H9 (cell line): ENCODE data around the gene LENG9. TPM values are rescaled to one million over a fixed set of nuclear protein-coding genes. Genes with fewer than 3 reads are reported as not detected.

Experiments used
- DNase-seq: peaks from one replicate; pipeline ENCODE4 v3.0.0-alpha.2; 2017
- H2AFZ ChIP-seq: one replicate; pipeline ENCODE4 v1.6.1; 2013; ENCODE audit warnings: mild to moderate bottlenecking, low read length, control low read depth, moderate library complexity
- H2AK5ac ChIP-seq: 2 replicates; pipeline ENCODE4 v1.6.1; 2013; ENCODE audit warnings: low read length, control low read depth, mixed read lengths; ENCODE audit not compliant: insufficient read length
- H2BK120ac ChIP-seq: one replicate; pipeline ENCODE4 v1.6.1; 2013; ENCODE audit warnings: low read depth, mild to moderate bottlenecking, low read length, control low read depth, inconsistent platforms; ENCODE audit not compliant: poor library complexity, severe bottlenecking
- H2BK12ac ChIP-seq: 2 replicates; pipeline ENCODE4 v1.6.1; 2013; ENCODE audit warnings: low read length, control low read depth, mixed read lengths, low read depth; ENCODE audit not compliant: insufficient read length
- H2BK15ac ChIP-seq: 2 replicates; pipeline ENCODE4 v1.6.1; 2013; ENCODE audit warnings: low read depth, low read length, control low read depth
- H2BK20ac ChIP-seq: one replicate; pipeline ENCODE4 v1.6.1; 2013; ENCODE audit warnings: low read depth, mild to moderate bottlenecking, low read length, control low read depth, inconsistent platforms; ENCODE audit not compliant: poor library complexity, severe bottlenecking
- H2BK5ac ChIP-seq: 2 replicates; pipeline ENCODE4 v1.6.1; 2013; ENCODE audit warnings: low read length, control low read depth, mixed read lengths; ENCODE audit not compliant: insufficient read length
- H3K14ac ChIP-seq: 2 replicates; pipeline ENCODE4 v1.6.1; 2013; ENCODE audit warnings: low read length, control low read depth; ENCODE audit not compliant: insufficient read depth
- H3K18ac ChIP-seq: 2 replicates; pipeline ENCODE4 v1.6.1; 2013; ENCODE audit warnings: low read depth, mild to moderate bottlenecking, mixed read lengths, low read length, control low read depth; ENCODE audit not compliant: insufficient read length
- H3K23ac ChIP-seq: 2 replicates; pipeline ENCODE4 v1.6.1; 2013; ENCODE audit warnings: low read length, control low read depth, mixed read lengths, low read depth; ENCODE audit not compliant: insufficient read length
- H3K23me2 ChIP-seq: 2 replicates; pipeline ENCODE4 v1.6.1; 2013; ENCODE audit warnings: low read depth, mild to moderate bottlenecking, mixed read lengths, low read length, control low read depth; ENCODE audit not compliant: insufficient read length, poor library complexity, severe bottlenecking
- H3K27ac ChIP-seq: 2 replicates; pipeline ENCODE4 v1.5.1; 2013; ENCODE audit warnings: low read length, control low read depth, mixed read lengths, low read depth; ENCODE audit not compliant: insufficient read length
- H3K27me3 ChIP-seq: 2 replicates; pipeline ENCODE4 v1.6.1; 2013; ENCODE audit warnings: low read length, control low read depth, inconsistent platforms; ENCODE audit not compliant: insufficient read depth
- H3K4ac ChIP-seq: 2 replicates; pipeline ENCODE4 v1.6.1; 2013; ENCODE audit warnings: low read depth, mild to moderate bottlenecking, control low read depth, inconsistent platforms, low read length, moderate library complexity
- H3K4me1 ChIP-seq: 2 replicates; pipeline ENCODE4 v1.6.1; 2013; ENCODE audit warnings: low read length, control low read depth, inconsistent platforms; ENCODE audit not compliant: insufficient read depth
- H3K4me2 ChIP-seq: 2 replicates; pipeline ENCODE4 v1.6.1; 2013; ENCODE audit warnings: low read length, control low read depth, mixed read lengths; ENCODE audit not compliant: insufficient read length, insufficient read depth
- H3K56ac ChIP-seq: 2 replicates; pipeline ENCODE4 v1.6.1; 2013; ENCODE audit warnings: low read depth, mild to moderate bottlenecking, mixed read lengths, low read length, control low read depth; ENCODE audit not compliant: insufficient read length
- H3K79me1 ChIP-seq: 2 replicates; pipeline ENCODE4 v1.6.1; 2013; ENCODE audit warnings: low read depth, mild to moderate bottlenecking, moderate library complexity, low read length, control low read depth, inconsistent platforms; ENCODE audit not compliant: insufficient read depth, poor library complexity, severe bottlenecking
- H3K79me2 ChIP-seq: 2 replicates; pipeline ENCODE4 v1.6.1; 2013; ENCODE audit warnings: low read length, control low read depth, inconsistent platforms; ENCODE audit not compliant: insufficient read depth
- H3K9ac ChIP-seq: 2 replicates; pipeline ENCODE4 v1.6.1; 2013; ENCODE audit warnings: low read length, control low read depth, mixed read lengths; ENCODE audit not compliant: insufficient read length; ENCODE audit errors: extremely low read depth
- H3K9me3 ChIP-seq: one replicate; pipeline ENCODE4 v1.6.1; 2013; ENCODE audit warnings: low read depth, low read length, inconsistent platforms; ENCODE audit not compliant: control insufficient read depth
- H3T11ph ChIP-seq: one replicate; pipeline ENCODE4 v1.6.1; 2013; ENCODE audit warnings: mild to moderate bottlenecking, low read length, control low read depth, inconsistent platforms
- H4K20me1 ChIP-seq: one replicate; pipeline ENCODE4 v1.6.1; 2013; ENCODE audit not compliant: control insufficient read depth, insufficient read length, insufficient read depth
- H4K5ac ChIP-seq: 2 replicates; pipeline ENCODE4 v1.6.1; 2013; ENCODE audit warnings: low read depth, mild to moderate bottlenecking, mixed read lengths, low read length, control low read depth; ENCODE audit not compliant: insufficient read length
- H4K8ac ChIP-seq: replicated peaks from 2 replicates; pipeline ENCODE4 v1.6.1; 2013; ENCODE audit warnings: low read length, control low read depth, mixed read lengths, low read depth; ENCODE audit not compliant: insufficient read length
- H4K91ac ChIP-seq: 2 replicates; pipeline ENCODE4 v1.6.1; 2013; ENCODE audit warnings: low read depth, mild to moderate bottlenecking, moderate library complexity, mixed read lengths, low read length, control low read depth; ENCODE audit not compliant: insufficient read length
- H3K27ac Mint-ChIP-seq, 3 experiments: 2 replicates in 2 of 3; 3 replicates in 1 of 3; pipeline ENCODE4 v1.8.0; 2020 to 2021; ENCODE audit warnings: mixed read lengths in 3 of 3, mild to moderate bottlenecking in 1 of 3, moderate library complexity in 1 of 3
- H3K27me3 Mint-ChIP-seq: 2 replicates; pipeline ENCODE4 v1.8.0; 2021; ENCODE audit warnings: low read depth, mild to moderate bottlenecking, moderate library complexity, mixed read lengths
- H3K36me3 Mint-ChIP-seq, 3 experiments: 2 replicates in 2 of 3; 3 replicates in 1 of 3; pipeline ENCODE4 v1.8.0; 2020 to 2021; ENCODE audit warnings: low read depth in 3 of 3, mixed read lengths in 3 of 3; ENCODE audit not compliant: insufficient read depth in 1 of 3
- H3K4me1 Mint-ChIP-seq, 2 experiments: 2 replicates each; pipeline ENCODE4 v1.8.0; 2020; ENCODE audit warnings: mixed read lengths in 2 of 2
- H3K4me3 Mint-ChIP-seq, 2 experiments: 2 replicates in 1 of 2; 3 replicates in 1 of 2; pipeline ENCODE4 v1.8.0; 2020 to 2021; ENCODE audit warnings: mild to moderate bottlenecking in 2 of 2, mixed read lengths in 2 of 2, moderate library complexity in 1 of 2
- H3K9me3 Mint-ChIP-seq, 2 experiments: 2 replicates in 1 of 2; 3 replicates in 1 of 2; pipeline ENCODE4 v1.8.0; 2020; ENCODE audit warnings: mild to moderate bottlenecking in 2 of 2, mixed read lengths in 2 of 2, moderate library complexity in 1 of 2
- CTCF ChIP-seq: fragments of 200-600 bp; sonication (generic); conservative IDR thresholded peaks from 3 replicates; pipeline ENCODE4 v1.8.0; 2021; ENCODE audit warnings: antibody characterized with exemption, mild to moderate bottlenecking
- WGBS: extraction: QIAGEN DNeasy Blood & Tissue Kit; methylation state at CpG from one replicate; pipeline ENCODE4 v1.1.7; 2013; ENCODE audit warnings: missing lambda C conversion rate, low lambda C conversion rate, mixed read lengths; ENCODE audit not compliant: insufficient read length; ENCODE audit errors: extremely low coverage; 5-methylcytosine and 5-hydroxymethylcytosine counted together
- total RNA-seq: library from RNA; stranded (reverse); gene quantifications from 2 replicates; pipeline ENCODE4 v1.2.1, GENCODE V29; 2021

Gene LENG9
- total RNA-seq, 1 experiment from 2014 or later, result 3.8 TPM

GRCh38 chr19:54489341-54489740 is 25.8 kb upstream of the LENG9 start:
- H3K56ac ChIP-seq, result no peak overlapping the region
- no peak overlapping the region for H3K9ac ChIP-seq
- H3K23me2 ChIP-seq, result no peaks in the 10 kb centered on the region
- H2AK5ac ChIP-seq, result no peak overlapping the region
- H2BK12ac ChIP-seq, result no peak overlapping the region
- Mint-ChIP-seq H3K4me1 (no peaks in the 10 kb centered on the region), H3K4me3 (no peak overlapping the region), H3K27ac (no peak overlapping the region), H3K27me3 (peaks cover 8% of the 10 kb centered on the region), H3K36me3 (peaks cover 6 to 11% (median 8%) of the 10 kb centered on the region in 3 experiments; a peak in 6 of 7 replicates), H3K9me3 (peaks cover 57 to 90% of the 10 kb centered on the region in 2 experiments)
- H3K79me1 ChIP-seq, result no peaks in the 10 kb centered on the region
- no peaks in the 10 kb centered on the region for H3K79me2 ChIP-seq
- H3K23ac ChIP-seq, result no peak overlapping the region
- H3K4ac ChIP-seq, result no peak overlapping the region
- no peak for DNase-seq
- H2BK5ac ChIP-seq, result no peak overlapping the region
- H2BK120ac ChIP-seq, result no peak overlapping the region
- H3K14ac ChIP-seq, result no peak overlapping the region
- H3K27ac ChIP-seq, result no peak overlapping the region
- H2BK15ac ChIP-seq, result no peak overlapping the region
- no peaks in the 10 kb centered on the region for H4K20me1 ChIP-seq
- H2BK20ac ChIP-seq, result no peak overlapping the region
- WGBS, result no CpG with 5 or more reads among the region's 7 CpGs
- peaks cover 42% of the 10 kb centered on the region for H3K9me3 ChIP-seq
- no peaks in the 10 kb centered on the region for H3K27me3 ChIP-seq
- no peak overlapping the region for H4K5ac ChIP-seq
- H4K91ac ChIP-seq, result no peak overlapping the region
- TF ChIP-seq CTCF, result no peak
- H3K4me2 ChIP-seq, result no peak overlapping the region
- no peak overlapping the region for H3T11ph ChIP-seq
- no peak overlapping the region for H4K8ac ChIP-seq
- H3K18ac ChIP-seq, result no peak overlapping the region
- H2AFZ ChIP-seq, result no peak overlapping the region
- H3K4me1 ChIP-seq, result no peaks in the 10 kb centered on the region
